H1 (cell line): ENCODE measurements around the gene PRR35. TPM values are rescaled to one million over a fixed set of nuclear protein-coding genes. Genes with fewer than 3 reads are reported as not detected.

Experiments used
- CTCF ChIA-PET: fragments of 300-600 bp; sonication (Branson Sonifier 250); formaldehyde crosslinking; loops from one replicate; lab custom pipeline; 2021; ENCODE audit not compliant: partially characterized antibody; lab: Charles Lee
- POLR2A ChIA-PET: fragments of 300-600 bp; sonication (Branson Sonifier 250); formaldehyde crosslinking; loops from one replicate; lab custom pipeline; 2021; ENCODE audit warnings: inconsistent platforms; ENCODE audit not compliant: partially characterized antibody; lab: Charles Lee
- DNase-seq, 2 experiments: peaks; one replicate each; pipeline versions ENCODE4 v3.0.0 to v3.0.0-alpha.2; 2010 to 2022; ENCODE audit warnings: low spot score in 2 of 2, low read depth in 1 of 2, mixed read lengths in 1 of 2
- FAIRE-seq: peaks from 2 replicates; lab custom pipeline; 2011; peaks lifted over from hg19 to GRCh38; lab: Jason Lieb, UNC
- H2AFZ ChIP-seq: 2 replicates; pipeline ENCODE4 v1.8.1; 2012; ENCODE audit warnings: low read length, inconsistent platforms
- H2AK5ac ChIP-seq: 2 replicates; pipeline ENCODE4 v1.6.1; 2013; ENCODE audit warnings: low read depth, low read length
- H2BK120ac ChIP-seq: replicated peaks from 2 replicates; pipeline ENCODE3; 2013; ENCODE audit warnings: low read depth, low read length, inconsistent platforms
- H2BK12ac ChIP-seq: 2 replicates; pipeline ENCODE4 v1.6.1; 2013; ENCODE audit warnings: low read depth, low read length
- H2BK15ac ChIP-seq: 2 replicates; pipeline ENCODE4 v1.6.1; 2013; ENCODE audit warnings: low read length
- H2BK20ac ChIP-seq: 2 replicates; pipeline ENCODE4 v1.6.1; 2013; ENCODE audit warnings: low read length
- H2BK5ac ChIP-seq: 2 replicates; pipeline ENCODE4 v1.6.1; 2013; ENCODE audit warnings: low read depth, low read length
- H3K14ac ChIP-seq: 2 replicates; pipeline ENCODE4 v1.6.1; 2013; ENCODE audit warnings: inconsistent platforms; ENCODE audit not compliant: insufficient read length
- H3K18ac ChIP-seq: 2 replicates; pipeline ENCODE4 v1.6.1; 2013; ENCODE audit warnings: low read length; ENCODE audit errors: extremely low read depth
- H3K23ac ChIP-seq: 2 replicates; pipeline ENCODE4 v1.6.1; 2013; ENCODE audit warnings: inconsistent platforms; ENCODE audit not compliant: insufficient read length
- H3K23me2 ChIP-seq: 2 replicates; pipeline ENCODE4 v1.6.1; 2013; ENCODE audit warnings: low read depth, low read length
- H3K27ac ChIP-seq: 2 replicates; pipeline ENCODE4 v1.6.1; 2011; ENCODE audit warnings: low read depth, low read length, inconsistent platforms
- H3K27me3 ChIP-seq, 4 experiments: replicated peaks in 1 of 4; 1 replicate in 1 of 4; 2 replicates in 3 of 4; pipeline versions ENCODE4 v1.6.1 to v1.8.1; 2011 to 2013; ENCODE audit warnings: low read length in 3 of 4, mild to moderate bottlenecking in 3 of 4, inconsistent platforms in 2 of 4, mixed read lengths in 2 of 4, moderate library complexity in 1 of 4; ENCODE audit not compliant: control insufficient read depth in 3 of 4, insufficient read depth in 3 of 4; ENCODE audit errors: extremely low read depth in 1 of 4
- H3K36me3 ChIP-seq, 4 experiments: 2 replicates each; pipeline versions ENCODE4 v1.6.1 to v1.8.1; 2011 to 2013; ENCODE audit warnings: mild to moderate bottlenecking in 4 of 4, low read length in 3 of 4, moderate library complexity in 2 of 4, control low read depth in 1 of 4, inconsistent platforms in 1 of 4; ENCODE audit not compliant: insufficient read depth in 4 of 4, control insufficient read depth in 2 of 4
- H3K4ac ChIP-seq: replicated peaks from 2 replicates; pipeline ENCODE3; 2013; ENCODE audit warnings: low read length, low read depth, mixed read lengths, inconsistent platforms; ENCODE audit not compliant: insufficient read length
- H3K4me1 ChIP-seq, 4 experiments: replicated peaks in 1 of 4; 1 replicate in 1 of 4; 2 replicates in 3 of 4; pipeline versions ENCODE4 v1.6.1 to v1.8.1; 2011 to 2013; ENCODE audit warnings: low read length in 3 of 4, inconsistent platforms in 2 of 4, mixed read lengths in 1 of 4; ENCODE audit not compliant: insufficient read depth in 4 of 4, control insufficient read depth in 3 of 4
- H3K4me2 ChIP-seq, 2 experiments: 2 replicates each; pipeline versions ENCODE4 v1.6.1 to v1.8.1; 2011 to 2013; ENCODE audit warnings: low read depth in 2 of 2, low read length in 2 of 2, control low read depth in 1 of 2, inconsistent platforms in 1 of 2, mild to moderate bottlenecking in 1 of 2; ENCODE audit not compliant: insufficient read depth in 1 of 2
- H3K4me3 ChIP-seq, 4 experiments: fragments of 200-600, 300-600 bp in 1 of 4; sonication (generic), shearing (Covaris generic), sonication (Bioruptor Twin) in 1 of 4; 2 replicates each; pipeline versions ENCODE4 v1.5.1 to v1.8.1; 2011 to 2016; ENCODE audit warnings: low read length in 4 of 4, low read depth in 3 of 4, control low read depth in 2 of 4, inconsistent platforms in 2 of 4, mild to moderate bottlenecking in 2 of 4, mixed read lengths in 1 of 4, moderate library complexity in 1 of 4; ENCODE audit not compliant: insufficient read depth in 2 of 4; ENCODE audit errors: extremely low read depth in 1 of 4
- H3K56ac ChIP-seq: replicated peaks from 2 replicates; pipeline ENCODE3; 2013; ENCODE audit warnings: low read depth, mild to moderate bottlenecking, mixed read lengths, low read length, inconsistent platforms; ENCODE audit not compliant: insufficient read length
- H3K79me1 ChIP-seq: 2 replicates; pipeline ENCODE4 v1.6.1; 2013; ENCODE audit warnings: low read depth, low read length, control low read depth
- H3K79me2 ChIP-seq, 2 experiments: 2 replicates each; pipeline versions ENCODE4 v1.6.1 to v1.8.1; 2012 to 2013; ENCODE audit warnings: low read length in 2 of 2, mild to moderate bottlenecking in 2 of 2, inconsistent platforms in 1 of 2; ENCODE audit not compliant: insufficient read depth in 2 of 2, control insufficient read depth in 1 of 2
- H3K9ac ChIP-seq, 4 experiments: replicated peaks in 1 of 4; 1 replicate in 1 of 4; 2 replicates in 3 of 4; pipeline versions ENCODE4 v1.6.1 to v1.8.1; 2011 to 2013; ENCODE audit warnings: low read depth in 3 of 4, low read length in 3 of 4, control low read depth in 2 of 4, mild to moderate bottlenecking in 2 of 4, moderate library complexity in 2 of 4, inconsistent platforms in 1 of 4; ENCODE audit errors: extremely low read depth in 1 of 4
- H3K9me3 ChIP-seq, 2 experiments: 2 replicates each; pipeline versions ENCODE4 v1.6.1 to v1.8.1; 2012 to 2013; ENCODE audit warnings: mild to moderate bottlenecking in 2 of 2, moderate library complexity in 2 of 2, control low read depth in 1 of 2, inconsistent platforms in 1 of 2, low read depth in 1 of 2, low read length in 1 of 2, mixed read lengths in 1 of 2; ENCODE audit not compliant: insufficient read depth in 2 of 2
- H4K20me1 ChIP-seq, 2 experiments: replicated peaks in 1 of 2; 2 replicates each; pipeline versions ENCODE3 to v1.8.1; 2011 to 2013; ENCODE audit warnings: inconsistent platforms in 2 of 2, low read length in 2 of 2, mild to moderate bottlenecking in 1 of 2; ENCODE audit not compliant: insufficient read depth in 2 of 2, control insufficient read depth in 1 of 2
- H4K5ac ChIP-seq: 2 replicates; pipeline ENCODE4 v1.6.1; 2013; ENCODE audit warnings: low read length, low read depth, mixed read lengths, inconsistent platforms; ENCODE audit not compliant: insufficient read length
- H4K8ac ChIP-seq: 2 replicates; pipeline ENCODE4 v1.8.0; 2013; ENCODE audit warnings: mild to moderate bottlenecking, moderate library complexity, low read length, inconsistent platforms; ENCODE audit not compliant: insufficient read depth; ENCODE audit errors: extremely low read depth
- H4K91ac ChIP-seq: replicated peaks from 2 replicates; pipeline ENCODE3; 2013; ENCODE audit warnings: low read length, mixed read lengths, inconsistent platforms; ENCODE audit not compliant: insufficient read length
- BCL11A ChIP-seq, 2 experiments: IDR thresholded peaks; one replicate each; pipeline ENCODE4 v1.6.1; 2011; ENCODE audit warnings: low read depth in 2 of 2, low read length in 2 of 2, mild to moderate bottlenecking in 2 of 2
- JUN ChIP-seq: IDR thresholded peaks from 2 replicates; pipeline ENCODE4 v1.6.1; 2011; ENCODE audit warnings: low read depth, mild to moderate bottlenecking, improper control_type of control experiment, low read length
- MAFK ChIP-seq: IDR thresholded peaks from 2 replicates; pipeline ENCODE4 v1.6.1; 2012; ENCODE audit warnings: low read depth, mild to moderate bottlenecking, improper control_type of control experiment, low read length
- PHF8 ChIP-seq: fragments of 200-600 bp; sonication (generic); conservative IDR thresholded peaks from 2 replicates; pipeline ENCODE4 v1.7.1; 2012; ENCODE audit warnings: low read depth, mild to moderate bottlenecking, inconsistent platforms, low read length, moderate library complexity
- POLR2A ChIP-seq, 2 experiments: IDR thresholded peaks; 1 replicate in 1 of 2; 2 replicates in 1 of 2; pipeline ENCODE4 v1.6.1; 2011; ENCODE audit warnings: low read depth in 2 of 2, low read length in 2 of 2, mild to moderate bottlenecking in 2 of 2; ENCODE audit errors: control extremely low read depth in 1 of 2
- RFX5 ChIP-seq: IDR thresholded peaks from 2 replicates; pipeline ENCODE4 v1.6.1; 2011; ENCODE audit warnings: low read depth, low read length, improper control_type of control experiment, borderline replicate concordance
- SAP30 ChIP-seq: fragments of 300-600 bp; sonication (generic); IDR thresholded peaks from 2 replicates; pipeline ENCODE4 v1.7.1; 2012; ENCODE audit warnings: low read length, moderate library complexity, mild to moderate bottlenecking, inconsistent platforms; ENCODE audit not compliant: insufficient read depth, insufficient replicate concordance
- SIRT6 ChIP-seq: IDR thresholded peaks from one replicate; pipeline ENCODE4 v1.7.1; 2012; ENCODE audit warnings: low read length, inconsistent platforms
- YY1 ChIP-seq: IDR thresholded peaks from 2 replicates; pipeline ENCODE4 v1.6.1; 2011; ENCODE audit warnings: low read depth, mild to moderate bottlenecking, low read length
- WGBS, 2 experiments: shearing (Covaris generic) in 1 of 2; methylation state at CpG; one replicate each; pipeline versions ENCODE4 v1.1.6 to v1.1.7; 2013 to 2015; ENCODE audit warnings: low lambda C conversion rate in 2 of 2, mixed read lengths in 2 of 2, inconsistent platforms in 1 of 2, low coverage in 1 of 2, missing lambda C conversion rate in 1 of 2; ENCODE audit not compliant: insufficient replicate concordance in 2 of 2, insufficient coverage in 1 of 2, insufficient read length in 1 of 2; ENCODE audit errors: extremely low coverage in 1 of 2, missing lambda C conversion rate in 1 of 2; 5-methylcytosine and 5-hydroxymethylcytosine counted together
- polyA plus RNA-seq, 7 experiments: library from polyadenylated mRNA; depleted of rRNA in 3 of 7; stranded (reverse) in 5 of 7; unstranded in 2 of 7; fragments of >200 nt in 5 of 7; fragments of 200-250 nt in 2 of 7; gene quantifications; 1 replicate in 5 of 7; 2 replicates in 1 of 7; 4 replicates in 1 of 7; pipeline versions ENCODE4 v1.2.1 to v1.2.3, GENCODE V29; 2011 to 2013; ENCODE audit warnings: missing spikeins in 2 of 7, mixed read lengths in 2 of 7
- total RNA-seq: library from RNA; stranded (reverse); fragmentation: NEBNext Ultra II Directional; extraction: Animal tissue kit (Norgen Biotek cat#: 25700); gene quantifications from 2 replicates; pipeline ENCODE4 v1.2.1, GENCODE V29; 2021
- TF ChIP-seq, protein P1 (sequence below): IDR thresholded peaks from 2 replicates; pipeline ENCODE4 v1.6.1; 2012; ENCODE audit warnings: inconsistent platforms

Gene PRR35
- total and polyA plus RNA-seq, 2 of the 8 experiments (the other 6 are each of a cell fraction or from before 2014, with no cell fraction given), result 0.38 to 0.50 TPM

DNA sequence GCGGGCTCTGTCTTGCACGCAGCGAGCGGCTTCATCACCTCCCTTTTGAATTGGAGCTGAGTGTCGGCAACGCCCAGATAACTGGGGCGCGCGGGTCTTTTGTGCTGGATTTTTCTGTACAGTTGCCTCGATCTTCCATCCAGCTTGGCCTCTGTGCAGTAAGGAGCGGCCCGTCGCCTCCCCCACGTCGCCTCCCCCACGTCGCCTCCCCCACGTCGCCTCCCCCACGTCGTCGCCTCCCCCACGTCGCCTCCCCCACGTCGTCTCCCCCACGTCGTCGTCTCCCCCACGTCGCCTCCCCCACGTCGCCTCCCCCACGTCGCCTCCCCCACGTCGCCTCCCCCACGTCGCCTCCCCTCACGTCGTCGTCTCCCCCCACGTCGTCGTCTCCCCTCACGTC lies 15.7 kb upstream of the PRR35 start:
- Histone ChIP-seq H2BK120ac (no peak overlapping the region), H2BK15ac (no peak overlapping the region), H3K56ac (no peak overlapping the region), H3K4ac (no peak overlapping the region), H3K9ac (no peak overlapping the region), H4K20me1 (peaks cover 0 to 15% of the 10 kb centered on the region in 2 experiments), H3K9me3 (no peaks in the 10 kb centered on the region; a peak in 1 of 4 replicates), H3K79me1 (peaks cover 8% of the 10 kb centered on the region), H2BK12ac (no peak overlapping the region), H3K4me3 (no peak overlapping the region), H4K8ac (no peak overlapping the region), H3K79me2 (peaks cover 0 to 21% of the 10 kb centered on the region in 2 experiments; a peak in 1 of 4 replicates), H2AK5ac (no peak overlapping the region), H2BK5ac (no peak overlapping the region), H3K23me2 (no peaks in the 10 kb centered on the region), H4K5ac (no peak overlapping the region), H3K36me3 (peaks cover 0 to 15% (median 0%) of the 10 kb centered on the region in 4 experiments; a peak in 2 of 8 replicates), H3K27ac (no peak overlapping the region), H3K4me2 (no peak overlapping the region), H3K18ac (no peak overlapping the region), H2BK20ac (no peak overlapping the region), H3K23ac (no peak overlapping the region), H3K14ac (no peak overlapping the region), H4K91ac (no peak overlapping the region), H3K27me3 (no peaks in the 10 kb centered on the region), H3K4me1 (no peaks in the 10 kb centered on the region), H2AFZ (no peak overlapping the region)
- FAIRE-seq (no peak), DNase-seq (no peak)
- POLR2A ChIA-PET, result interaction anchor here (0.9 to 2.2 kb wide), 4 partner anchors 11 to 143 kb away, joined by 3 to 4 read pairs (median 3); partner anchors contain the start of gene DECR2
- CTCF ChIA-PET, result interaction anchor here (1.0 to 1.8 kb wide), 4 partner anchors 25 to 104 kb away, joined by 3 to 8 read pairs (median 3); partner anchors contain the start of gene WDR90
- whole genome bisulfite sequencing, 2 experiments, result 100% methylated on average over 4 to 9 of the region's 46 CpGs
- TF ChIP-seq BCL11A (IDR thresholded peaks at IDR 0.05; ENCODE audit: low read depth in 2 of 2, low read length in 2 of 2), result no peak
- TF ChIP-seq YY1, result no peak
- TF ChIP-seq, protein P1, sequence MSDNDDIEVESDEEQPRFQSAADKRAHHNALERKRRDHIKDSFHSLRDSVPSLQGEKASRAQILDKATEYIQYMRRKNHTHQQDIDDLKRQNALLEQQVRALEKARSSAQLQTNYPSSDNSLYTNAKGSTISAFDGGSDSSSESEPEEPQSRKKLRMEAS, result no peak
- TF ChIP-seq PHF8, result no peak
- TF ChIP-seq SAP30, result no peak
- no peak for TF ChIP-seq SIRT6
- no peak for TF ChIP-seq JUN
- no peak for TF ChIP-seq POLR2A (IDR thresholded peaks at IDR 0.05; ENCODE audit: control extremely low read depth in 1 of 2, low read depth in 2 of 2, low read length in 2 of 2)
- no peak for TF ChIP-seq RFX5
- TF ChIP-seq MAFK, result no peak
